Measurements from ENCODE around the gene PCDHB7. TPM values are rescaled to one million over a fixed set of nuclear protein-coding genes. Genes with fewer than 3 reads are reported as not detected.
"Not testable (repeated sequence)": the region's sequence is repeated elsewhere in the genome, so short reads cannot be mapped to it uniquely, and the experiment has no call there.

The PCDHB7 gene
- total RNA-seq, 2 experiments from 2014 or later = not detected

DNA sequence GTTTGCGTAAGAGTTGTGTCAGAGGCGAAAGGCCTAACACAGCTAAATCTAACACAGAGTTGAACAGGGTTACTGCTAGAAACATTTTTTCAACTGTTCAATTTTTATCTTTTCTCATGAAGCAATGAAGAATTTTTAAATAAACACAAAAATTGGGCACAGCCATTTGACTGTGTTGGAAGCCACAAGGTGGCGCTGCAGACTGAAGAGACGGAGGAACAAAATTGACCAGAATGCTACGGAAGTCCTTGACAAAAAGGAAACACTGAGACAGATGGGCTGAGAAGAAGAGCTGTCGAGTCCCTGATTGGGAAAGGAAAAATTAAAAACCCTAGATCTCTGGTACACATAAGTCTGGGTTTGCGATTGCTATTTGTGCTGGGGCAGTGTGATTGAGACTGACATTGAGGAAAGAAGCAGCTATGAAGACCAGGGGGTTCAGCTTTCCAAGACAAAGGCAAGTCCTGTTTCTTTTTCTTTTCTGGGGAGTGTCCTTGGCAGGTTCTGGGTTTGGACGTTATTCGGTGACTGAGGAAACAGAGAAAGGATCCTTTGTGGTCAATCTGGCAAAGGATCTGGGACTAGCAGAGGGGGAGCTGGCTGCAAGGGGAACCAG lies 14.6 kb downstream of the PCDHB7 start, which contains the start of gene PCDHB9:
Gene PCDHB9 (plus strand): TSS at position 265 of the 616 bp plus-strand sequence. CDS start 158 bp downstream, at position 423.
- Histone ChIP-seq H3K9me2 (ENCODE audit: insufficient read depth, low read length) (no peaks in the 10 kb centered on the region), H3K4me3 (ENCODE audit: low read depth, low read length, poor library complexity, severe bottlenecking) (no peak within 1 kb of the TSS), H2AFZ (ENCODE audit: low read length) (peak within 1 kb of the TSS; percentile 63), H3K4me2 (ENCODE audit: low read length) (peak within 1 kb of the TSS; percentile 30; the same call in 1 of the 2 replicates), H3K4me1 (ENCODE audit: insufficient read depth, low read length, poor library complexity, severe bottlenecking) (no peaks in the 10 kb centered on the region), H3K79me2 (ENCODE audit: insufficient read depth, low read depth, low read length) (no peaks in the 10 kb centered on the region), H3K9me3 (ENCODE audit: low read length) (no peaks in the 10 kb centered on the region), H4K20me1 (ENCODE audit: insufficient read depth, low read length) (no peaks in the 10 kb centered on the region), H3K27ac (ENCODE audit: low read depth, low read length, poor library complexity, severe bottlenecking) (no peak within 1 kb of the TSS), H3K36me3 (ENCODE audit: insufficient read depth, low read length) (no peaks in the 10 kb centered on the region)
- ChIA-PET CTCF (ENCODE audit: unreplicated experiment) (interaction anchor here (0.6 kb wide), 1 partner anchor 106 kb away, joined by 3 read pairs; no protein-coding TSS in a partner anchor), POLR2A (no interaction called here)
- BruUV-seq (replicated peaks) = no TSS peak
- intact Hi-C loops (cut with micrococcal nuclease; ENCODE audit: unreplicated experiment) = no loop called here
- no peak for TF ChIP-seq EZH2phosphoT487 (IDR thresholded peaks at IDR 0.05; ENCODE audit: borderline replicate concordance, low read depth, low read length)
- TF ChIP-seq, protein P1, sequence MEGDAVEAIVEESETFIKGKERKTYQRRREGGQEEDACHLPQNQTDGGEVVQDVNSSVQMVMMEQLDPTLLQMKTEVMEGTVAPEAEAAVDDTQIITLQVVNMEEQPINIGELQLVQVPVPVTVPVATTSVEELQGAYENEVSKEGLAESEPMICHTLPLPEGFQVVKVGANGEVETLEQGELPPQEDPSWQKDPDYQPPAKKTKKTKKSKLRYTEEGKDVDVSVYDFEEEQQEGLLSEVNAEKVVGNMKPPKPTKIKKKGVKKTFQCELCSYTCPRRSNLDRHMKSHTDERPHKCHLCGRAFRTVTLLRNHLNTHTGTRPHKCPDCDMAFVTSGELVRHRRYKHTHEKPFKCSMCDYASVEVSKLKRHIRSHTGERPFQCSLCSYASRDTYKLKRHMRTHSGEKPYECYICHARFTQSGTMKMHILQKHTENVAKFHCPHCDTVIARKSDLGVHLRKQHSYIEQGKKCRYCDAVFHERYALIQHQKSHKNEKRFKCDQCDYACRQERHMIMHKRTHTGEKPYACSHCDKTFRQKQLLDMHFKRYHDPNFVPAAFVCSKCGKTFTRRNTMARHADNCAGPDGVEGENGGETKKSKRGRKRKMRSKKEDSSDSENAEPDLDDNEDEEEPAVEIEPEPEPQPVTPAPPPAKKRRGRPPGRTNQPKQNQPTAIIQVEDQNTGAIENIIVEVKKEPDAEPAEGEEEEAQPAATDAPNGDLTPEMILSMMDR (conservative IDR thresholded peaks at IDR 0.05; ENCODE audit: low read length) = peak; percentile 97
- DNase-seq (ENCODE audit: low spot score) = peak; percentile 56

GRCh38 chr5:141188682-141189081 lies 16.2 kb downstream of the PCDHB7 start:
- H3K9me2 ChIP-seq (ENCODE audit: insufficient read depth, low read length); H2AFZ ChIP-seq (ENCODE audit: low read length); H3K36me3 ChIP-seq (ENCODE audit: insufficient read depth, low read length); H4K20me1 ChIP-seq (ENCODE audit: insufficient read depth, low read length); CTCF ChIA-PET (ENCODE audit: unreplicated experiment); BruUV-seq (replicated peaks); H3K27ac ChIP-seq (ENCODE audit: low read depth, low read length, poor library complexity, severe bottlenecking); H3K9me3 ChIP-seq (ENCODE audit: low read length); DNase-seq (ENCODE audit: low spot score); H3K4me1 ChIP-seq (ENCODE audit: insufficient read depth, low read length, poor library complexity, severe bottlenecking); intact Hi-C loops (cut with micrococcal nuclease; ENCODE audit: unreplicated experiment); H3K4me2 ChIP-seq (ENCODE audit: low read length); H3K79me2 ChIP-seq (ENCODE audit: insufficient read depth, low read depth, low read length); H3K4me3 ChIP-seq (ENCODE audit: low read depth, low read length, poor library complexity, severe bottlenecking): not testable (repeated sequence)
- POLR2A ChIA-PET = interaction anchor here (0.6 kb wide), 1 partner anchor 238 kb away, joined by 3 read pairs; no protein-coding TSS in a partner anchor

DNA sequence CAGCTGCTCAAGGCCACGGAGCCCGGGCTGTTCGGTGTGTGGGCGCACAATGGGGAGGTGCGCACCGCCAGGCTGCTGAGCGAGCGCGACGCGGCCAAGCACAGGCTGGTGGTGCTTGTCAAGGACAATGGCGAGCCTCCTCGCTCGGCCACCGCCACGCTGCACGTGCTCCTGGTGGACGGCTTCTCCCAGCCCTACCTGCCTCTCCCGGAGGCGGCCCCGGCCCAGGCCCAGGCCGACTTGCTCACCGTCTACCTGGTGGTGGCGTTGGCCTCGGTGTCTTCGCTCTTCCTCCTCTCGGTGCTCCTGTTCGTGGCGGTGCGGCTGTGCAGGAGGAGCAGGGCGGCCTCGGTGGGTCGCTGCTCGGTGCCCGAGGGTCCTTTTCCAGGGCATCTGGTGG lies 16.7 kb downstream of the PCDHB7 start:
- H3K4me3 ChIP-seq (ENCODE audit: low read depth, low read length, poor library complexity, severe bottlenecking); CTCF ChIA-PET (ENCODE audit: unreplicated experiment); H3K4me2 ChIP-seq (ENCODE audit: low read length); H3K79me2 ChIP-seq (ENCODE audit: insufficient read depth, low read depth, low read length); BruUV-seq (replicated peaks); H2AFZ ChIP-seq (ENCODE audit: low read length); H3K36me3 ChIP-seq (ENCODE audit: insufficient read depth, low read length); H3K27ac ChIP-seq (ENCODE audit: low read depth, low read length, poor library complexity, severe bottlenecking); H4K20me1 ChIP-seq (ENCODE audit: insufficient read depth, low read length); intact Hi-C loops (cut with micrococcal nuclease; ENCODE audit: unreplicated experiment); DNase-seq (ENCODE audit: low spot score); H3K9me2 ChIP-seq (ENCODE audit: insufficient read depth, low read length); H3K4me1 ChIP-seq (ENCODE audit: insufficient read depth, low read length, poor library complexity, severe bottlenecking); POLR2A ChIA-PET; H3K9me3 ChIP-seq (ENCODE audit: low read length): not testable (repeated sequence)

Measured in OCI-LY7 (cell line).